SK-N-SH treated with all-trans-retinoic acid at 6 μM for 48 hours (cell line): ENCODE measurements around the gene EXOSC2.

Experiments used
- CSDC2 ChIP-seq: fragments of 250-450 bp; sonication (Bioruptor Pico); IDR thresholded peaks from 2 replicates; pipeline ENCODE4 v1.5.0; 2020; ENCODE audit warnings: mild to moderate bottlenecking, moderate library complexity
- OSR1 ChIP-seq: fragments of 250-450 bp; sonication (Bioruptor Pico); IDR thresholded peaks from 2 replicates; pipeline ENCODE4 v1.8.0; 2022; ENCODE audit warnings: moderate library complexity, mild to moderate bottlenecking, inconsistent platforms
- PATZ1 ChIP-seq: fragments of 250-450 bp; sonication (Bioruptor Pico); IDR thresholded peaks from 2 replicates; pipeline ENCODE4 v1.8.0; 2020; ENCODE audit warnings: mild to moderate bottlenecking, moderate library complexity, borderline replicate concordance
- POU6F1 ChIP-seq: fragments of 250-450 bp; sonication (Bioruptor Pico); IDR thresholded peaks from 2 replicates; pipeline ENCODE4 v1.8.0; 2021; ENCODE audit warnings: low read depth, mild to moderate bottlenecking, moderate library complexity, borderline replicate concordance
- PPARA ChIP-seq: fragments of 250-450 bp; sonication (Bioruptor Pico); IDR thresholded peaks from 2 replicates; pipeline ENCODE4 v1.5.0; 2020; ENCODE audit warnings: mild to moderate bottlenecking, borderline replicate concordance
- TCF4 ChIP-seq: fragments of 250-450 bp; sonication (Bioruptor Pico); IDR thresholded peaks from 2 replicates; pipeline ENCODE4 v1.8.0; 2021; ENCODE audit warnings: mild to moderate bottlenecking, moderate library complexity, borderline replicate concordance
- TSHZ2 ChIP-seq: fragments of 250-450 bp; sonication (Bioruptor Pico); IDR thresholded peaks from 2 replicates; pipeline ENCODE4 v1.5.0; 2020; ENCODE audit warnings: mild to moderate bottlenecking, moderate library complexity
- ZC3H10 ChIP-seq: fragments of 250-450 bp; sonication (Bioruptor Pico); IDR thresholded peaks from 2 replicates; pipeline ENCODE4 v1.5.1; 2021; ENCODE audit warnings: mild to moderate bottlenecking, moderate library complexity
- ZFP30 ChIP-seq: fragments of 450-650 bp; formaldehyde crosslinking; IDR thresholded peaks from 2 replicates; pipeline ENCODE4 v1.5.0; 2022; ENCODE audit warnings: mild to moderate bottlenecking, moderate library complexity
- ZNF565 ChIP-seq: fragments of 450-650 bp; formaldehyde crosslinking; conservative IDR thresholded peaks from 2 replicates; pipeline ENCODE4 v1.5.0; 2020; ENCODE audit warnings: low read depth, mild to moderate bottlenecking, moderate library complexity
- ZNF70 ChIP-seq: fragments of 450-650 bp; formaldehyde crosslinking; IDR thresholded peaks from 2 replicates; pipeline ENCODE4 v1.5.0; 2020; ENCODE audit warnings: mild to moderate bottlenecking, moderate library complexity

GRCh38 chr9:130661451-130662098 is 32.0 kb upstream of the EXOSC2 start:
- no peak for TF ChIP-seq OSR1
- TF ChIP-seq ZNF70 (CRISPR knock-in tag), result no peak
- no peak for TF ChIP-seq TSHZ2
- TF ChIP-seq PATZ1 (CRISPR knock-in tag), result no peak
- TF ChIP-seq POU6F1, result no peak
- no peak for TF ChIP-seq PPARA (CRISPR knock-in tag)
- TF ChIP-seq ZNF565 (CRISPR knock-in tag), result no peak
- no peak for TF ChIP-seq ZC3H10 (CRISPR knock-in tag)
- TF ChIP-seq ZFP30 (CRISPR knock-in tag), result no peak
- TF ChIP-seq CSDC2, result no peak
- no peak for TF ChIP-seq TCF4 (CRISPR knock-in tag)
